Measurements from ENCODE around the gene PCSK4. TPM values are rescaled to one million over a fixed set of nuclear protein-coding genes. Genes with fewer than 3 reads are reported as not detected.
"Not testable (repeated sequence)": the region's sequence is repeated elsewhere in the genome, so short reads cannot be mapped to it uniquely, and the experiment has no call there.

PCSK4 gene
- polyA plus RNA-seq, 4 donors: 4.5 to 13.0 (median 8.8) TPM

- no peaks in the 10 kb centered on the region for H3K36me3 ChIP-seq (ENCODE audit: control insufficient read depth in 3 of 3, insufficient read depth in 2 of 3, low read depth in 1 of 3, low read length in 3 of 3)
- FAIRE-seq: no peak
- no peaks in the 10 kb centered on the region for H3K9me3 ChIP-seq (ENCODE audit: control insufficient read depth in 2 of 2, insufficient read depth in 1 of 2, low read depth in 1 of 2, low read length in 1 of 2)
- no peaks in the 10 kb centered on the region for H3K4me1 ChIP-seq (ENCODE audit: control insufficient read depth in 3 of 3, insufficient read depth in 2 of 3, low read depth in 1 of 3, low read length in 2 of 3)
- no peak for DNase-seq
- H3K4me3 ChIP-seq (ENCODE audit: low read depth in 1 of 3, low read length in 3 of 3): no peak overlapping the region
- peaks cover 28 to 51% (median 29%) of the 10 kb centered on the region in 3 donors for H3K27me3 ChIP-seq (ENCODE audit: control insufficient read depth in 3 of 3, insufficient read depth in 3 of 3, low read length in 3 of 3)
- H3K27ac ChIP-seq (ENCODE audit: low read depth in 1 of 3, low read length in 2 of 3): no peak overlapping the region
- 10 to 21% (median 13%) methylated on average over 30 to 49 of the region's 49 CpGs for WGBS, 3 donors
Measured at GRCh38 chr19:1524287-1524971, 34.3 kb upstream of the PCSK4 start.

GRCh38 chr19:1523412-1524286, 33.5 kb upstream of the PCSK4 start, which contains the start of gene PLK5:
TSS of gene PLK5 (plus strand) at chr19:1524077. CDS start at chr19:1526997, 2,920 bp downstream.
- H3K27me3 ChIP-seq (ENCODE audit: control insufficient read depth in 3 of 3, insufficient read depth in 3 of 3, low read length in 3 of 3): peaks cover 28 to 48% (median 29%) of the 10 kb centered on the region in 3 donors
- H3K4me3 ChIP-seq (ENCODE audit: low read depth in 1 of 3, low read length in 3 of 3): no peak within 1 kb of the TSS
- DNase-seq (no peak), FAIRE-seq (no peak)
- no peaks in the 10 kb centered on the region for H3K36me3 ChIP-seq (ENCODE audit: control insufficient read depth in 3 of 3, insufficient read depth in 2 of 3, low read depth in 1 of 3, low read length in 3 of 3)
- no peak within 1 kb of the TSS for H3K27ac ChIP-seq (ENCODE audit: low read depth in 1 of 3, low read length in 2 of 3)
- H3K9me3 ChIP-seq (ENCODE audit: control insufficient read depth in 2 of 2, insufficient read depth in 1 of 2, low read depth in 1 of 2, low read length in 1 of 2): no peaks in the 10 kb centered on the region
- H3K4me1 ChIP-seq (ENCODE audit: control insufficient read depth in 3 of 3, insufficient read depth in 2 of 3, low read depth in 1 of 3, low read length in 2 of 3): no peaks in the 10 kb centered on the region
- 8 to 14% (median 12%) methylated on average over 53 to 92 of the region's 92 CpGs for WGBS, 3 donors

- no peaks in the 10 kb centered on the region for H3K9me3 ChIP-seq (ENCODE audit: control insufficient read depth in 2 of 2, insufficient read depth in 1 of 2, low read depth in 1 of 2, low read length in 1 of 2)
- no peaks in the 10 kb centered on the region for H3K36me3 ChIP-seq (ENCODE audit: control insufficient read depth in 3 of 3, insufficient read depth in 2 of 3, low read depth in 1 of 3, low read length in 3 of 3)
- H3K27me3 ChIP-seq (ENCODE audit: control insufficient read depth in 3 of 3, insufficient read depth in 3 of 3, low read length in 3 of 3): peaks cover 28 to 48% (median 29%) of the 10 kb centered on the region in 3 donors
- DNase-seq (no peak), FAIRE-seq (no peak)
- H3K4me1 ChIP-seq (ENCODE audit: control insufficient read depth in 3 of 3, insufficient read depth in 2 of 3, low read depth in 1 of 3, low read length in 2 of 3): no peaks in the 10 kb centered on the region
- H3K4me3 ChIP-seq (ENCODE audit: low read depth in 1 of 3, low read length in 3 of 3): no peak overlapping the region
- H3K27ac ChIP-seq (ENCODE audit: low read depth in 1 of 3, low read length in 2 of 3): no peak overlapping the region
- WGBS, 3 donors: 60 to 72% (median 63%) methylated on average over 18 of the region's 18 CpGs
Measured at GRCh38 chr19:1522838-1523237, 32.7 kb upstream of the PCSK4 start.

GRCh38 chr19:1522061-1522460, 31.9 kb upstream of the PCSK4 start:
- WGBS, 3 donors: 57 to 66% (median 63%) methylated on average over 10 of the region's 10 CpGs
- H3K4me3 ChIP-seq (ENCODE audit: low read depth in 1 of 3, low read length in 3 of 3): no peak overlapping the region
- H3K9me3 ChIP-seq (ENCODE audit: control insufficient read depth in 2 of 2, insufficient read depth in 1 of 2, low read depth in 1 of 2, low read length in 1 of 2): no peaks in the 10 kb centered on the region
- no peaks in the 10 kb centered on the region for H3K36me3 ChIP-seq (ENCODE audit: control insufficient read depth in 3 of 3, insufficient read depth in 2 of 3, low read depth in 1 of 3, low read length in 3 of 3)
- H3K4me1 ChIP-seq (ENCODE audit: control insufficient read depth in 3 of 3, insufficient read depth in 2 of 3, low read depth in 1 of 3, low read length in 2 of 3): no peaks in the 10 kb centered on the region
- peaks cover 28 to 51% (median 29%) of the 10 kb centered on the region in 3 donors for H3K27me3 ChIP-seq (ENCODE audit: control insufficient read depth in 3 of 3, insufficient read depth in 3 of 3, low read length in 3 of 3)
- DNase-seq: no peak
- no peak for FAIRE-seq
- H3K27ac ChIP-seq (ENCODE audit: low read depth in 1 of 3, low read length in 2 of 3): no peak overlapping the region

GRCh38 chr19:1521636-1522035, 31.5 kb upstream of the PCSK4 start:
- peaks cover 25 to 52% (median 28%) of the 10 kb centered on the region in 3 donors for H3K27me3 ChIP-seq (ENCODE audit: control insufficient read depth in 3 of 3, insufficient read depth in 3 of 3, low read length in 3 of 3)
- DNase-seq (no peak), FAIRE-seq (no peak)
- no peaks in the 10 kb centered on the region for H3K9me3 ChIP-seq (ENCODE audit: control insufficient read depth in 2 of 2, insufficient read depth in 1 of 2, low read depth in 1 of 2, low read length in 1 of 2)
- WGBS, 3 donors: 64 to 81% (median 65%) methylated on average over 12 to 14 of the region's 14 CpGs
- H3K4me1 ChIP-seq (ENCODE audit: control insufficient read depth in 3 of 3, insufficient read depth in 2 of 3, low read depth in 1 of 3, low read length in 2 of 3): no peaks in the 10 kb centered on the region
- no peaks in the 10 kb centered on the region for H3K36me3 ChIP-seq (ENCODE audit: control insufficient read depth in 3 of 3, insufficient read depth in 2 of 3, low read depth in 1 of 3, low read length in 3 of 3)
- H3K4me3 ChIP-seq (ENCODE audit: low read depth in 1 of 3, low read length in 3 of 3): no peak overlapping the region
- no peak overlapping the region for H3K27ac ChIP-seq (ENCODE audit: low read depth in 1 of 3, low read length in 2 of 3)

- no peak overlapping the region for H3K4me3 ChIP-seq (ENCODE audit: low read depth in 1 of 3, low read length in 3 of 3)
Measured at GRCh38 chr19:1520203-1520780, 30.1 kb upstream of the PCSK4 start.

GRCh38 chr19:1519802-1520201, 29.7 kb upstream of the PCSK4 start:
- H3K9me3 ChIP-seq (ENCODE audit: control insufficient read depth in 2 of 2, insufficient read depth in 1 of 2, low read depth in 1 of 2, low read length in 1 of 2); FAIRE-seq; H3K36me3 ChIP-seq (ENCODE audit: control insufficient read depth in 3 of 3, insufficient read depth in 2 of 3, low read depth in 1 of 3, low read length in 3 of 3); H3K4me1 ChIP-seq (ENCODE audit: control insufficient read depth in 3 of 3, insufficient read depth in 2 of 3, low read depth in 1 of 3, low read length in 2 of 3); H3K4me3 ChIP-seq (ENCODE audit: low read depth in 1 of 3, low read length in 3 of 3); H3K27ac ChIP-seq (ENCODE audit: low read depth in 1 of 3, low read length in 2 of 3); DNase-seq: not testable (repeated sequence)
- peaks cover 8 to 47% (median 14%) of the 10 kb centered on the region in 3 donors for H3K27me3 ChIP-seq (ENCODE audit: control insufficient read depth in 3 of 3, insufficient read depth in 3 of 3, low read length in 3 of 3)
- 79 to 85% (median 82%) methylated on average over 8 of the region's 8 CpGs for WGBS, 3 donors

More at GRCh38 chr19:1520203-1520780, 30.1 kb upstream of the PCSK4 start:
- Histone ChIP-seq H3K36me3 (ENCODE audit: control insufficient read depth in 3 of 3, insufficient read depth in 2 of 3, low read depth in 1 of 3, low read length in 3 of 3) (no peaks in the 10 kb centered on the region), H3K27ac (ENCODE audit: low read depth in 1 of 3, low read length in 2 of 3) (no peak overlapping the region), H3K9me3 (ENCODE audit: control insufficient read depth in 2 of 2, insufficient read depth in 1 of 2, low read depth in 1 of 2, low read length in 1 of 2) (peaks cover 0 to 4% of the 10 kb centered on the region in 2 donors), H3K4me1 (ENCODE audit: control insufficient read depth in 3 of 3, insufficient read depth in 2 of 3, low read depth in 1 of 3, low read length in 2 of 3) (no peaks in the 10 kb centered on the region), H3K27me3 (ENCODE audit: control insufficient read depth in 3 of 3, insufficient read depth in 3 of 3, low read length in 3 of 3) (peaks cover 13 to 47% (median 19%) of the 10 kb centered on the region in 3 donors)
- FAIRE-seq (no peak), DNase-seq (no peak)
- 58 to 75% (median 67%) methylated on average over 17 of the region's 17 CpGs for WGBS, 3 donors

- Histone ChIP-seq H3K4me3 (ENCODE audit: low read depth in 1 of 3, low read length in 3 of 3) (no peak overlapping the region), H3K9me3 (ENCODE audit: control insufficient read depth in 2 of 2, insufficient read depth in 1 of 2, low read depth in 1 of 2, low read length in 1 of 2) (peaks cover 0 to 4% of the 10 kb centered on the region in 2 donors), H3K27me3 (ENCODE audit: control insufficient read depth in 3 of 3, insufficient read depth in 3 of 3, low read length in 3 of 3) (peaks cover 5 to 46% (median 6%) of the 10 kb centered on the region in 3 donors), H3K4me1 (ENCODE audit: control insufficient read depth in 3 of 3, insufficient read depth in 2 of 3, low read depth in 1 of 3, low read length in 2 of 3) (peaks cover 0 to 3% (median 0%) of the 10 kb centered on the region in 3 donors), H3K27ac (ENCODE audit: low read depth in 1 of 3, low read length in 2 of 3) (no peak overlapping the region), H3K36me3 (ENCODE audit: control insufficient read depth in 3 of 3, insufficient read depth in 2 of 3, low read depth in 1 of 3, low read length in 3 of 3) (no peaks in the 10 kb centered on the region)
- no peak for FAIRE-seq
- 80 to 85% (median 82%) methylated on average over 4 of the region's 4 CpGs for WGBS, 3 donors
- DNase-seq: no peak
Measured at GRCh38 chr19:1518471-1518870, 28.3 kb upstream of the PCSK4 start.
